H1 (cell line): ENCODE measurements around the gene HIP1. TPM values are rescaled to one million over a fixed set of nuclear protein-coding genes. Genes with fewer than 3 reads are reported as not detected.

Experiments used
- KDM5A ChIP-seq: fragments of 200-600 bp; IDR thresholded peaks from 2 replicates; pipeline ENCODE4 v1.7.1; 2012; ENCODE audit warnings: mild to moderate bottlenecking, low read length, inconsistent platforms, mixed read lengths
- SUZ12 ChIP-seq: fragments of 200-600 bp; sonication (generic); IDR thresholded peaks from 2 replicates; pipeline ENCODE4 v1.6.1; 2012; ENCODE audit warnings: mild to moderate bottlenecking, inconsistent platforms, low read length, moderate library complexity, mixed read lengths
- polyA plus RNA-seq, 7 experiments: library from polyadenylated mRNA; depleted of rRNA in 3 of 7; stranded (reverse) in 5 of 7; unstranded in 2 of 7; fragments of >200 nt in 5 of 7; fragments of 200-250 nt in 2 of 7; gene quantifications; 1 replicate in 5 of 7; 2 replicates in 1 of 7; 4 replicates in 1 of 7; pipeline versions ENCODE4 v1.2.1 to v1.2.3, GENCODE V29; 2011 to 2013; ENCODE audit warnings: missing spikeins in 2 of 7, mixed read lengths in 2 of 7
- total RNA-seq: library from RNA; stranded (reverse); fragmentation: NEBNext Ultra II Directional; extraction: Animal tissue kit (Norgen Biotek cat#: 25700); gene quantifications from 2 replicates; pipeline ENCODE4 v1.2.1, GENCODE V29; 2021

HIP1 gene
- total and polyA plus RNA-seq, 2 of the 8 experiments (the other 6 are each of a cell fraction or from before 2014, with no cell fraction given), result 51.8 to 108 TPM

GRCh38 chr7:75656740-75657139 lies 82.0 kb downstream of the HIP1 start (continued):
- no peak for TF ChIP-seq KDM5A
- no peak for TF ChIP-seq SUZ12
